ENCODE measurements around the gene EML5. TPM values are rescaled to one million over a fixed set of nuclear protein-coding genes. Genes with fewer than 3 reads are reported as not detected.
A peak's percentile ranks its signal among the peaks of the same experiment; 100 is the strongest.
"Not testable (repeated sequence)": the region's sequence is repeated elsewhere in the genome, so short reads cannot be mapped to it uniquely, and the experiment has no call there.

EML5 gene
- polyA plus RNA-seq (2013, experiment 1 of 2; ENCODE audit: insufficient read length) = 0.39 TPM
- 0.42 TPM for polyA plus RNA-seq (2013, experiment 2 of 2; ENCODE audit: insufficient read length)

DNA sequence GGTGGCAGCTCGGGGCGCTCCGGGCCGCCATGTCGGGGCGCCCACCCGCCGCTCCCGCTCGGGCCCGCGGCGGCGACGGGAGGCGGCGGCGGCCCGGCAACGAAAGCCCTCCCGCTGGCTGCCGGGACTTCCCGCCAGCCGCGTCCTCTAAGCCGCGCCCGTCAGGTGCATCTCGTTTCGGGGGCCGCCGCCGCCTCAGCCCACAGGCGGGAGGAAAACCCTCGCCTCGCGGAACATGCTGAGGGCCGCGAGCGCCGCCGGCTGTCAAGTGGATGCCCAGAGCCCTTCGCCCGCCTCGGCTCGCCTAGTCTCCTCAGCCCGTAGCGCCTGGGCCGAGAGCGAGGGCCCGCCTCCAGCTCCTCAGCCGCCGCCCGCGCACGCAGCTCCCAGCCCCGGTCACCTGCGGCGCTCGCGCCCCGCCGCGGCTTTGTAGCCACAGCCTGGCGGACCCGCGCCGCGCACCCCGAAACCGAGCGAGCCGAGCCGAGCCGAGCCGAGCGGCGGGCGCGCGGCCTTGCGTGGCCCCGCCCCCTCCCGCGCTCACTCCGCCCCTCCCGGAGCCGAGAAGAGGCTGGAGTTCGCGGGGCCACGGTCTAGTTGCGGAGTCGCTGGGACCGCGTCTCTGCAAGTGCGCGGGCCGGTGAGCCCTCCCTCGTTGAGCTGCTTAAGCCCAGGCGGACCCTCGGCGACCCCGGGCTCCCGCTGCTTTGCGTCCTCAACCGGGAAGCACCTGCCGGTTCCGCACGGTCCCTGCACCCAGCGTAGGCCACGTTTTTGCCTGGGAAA is at the start of gene EML5:
EML5 (minus strand) TSS at position 481 of the 786 bp plus-strand sequence; CDS start at position 31, 450 bp downstream.
- DNase-seq = peak; percentile 60

DNA sequence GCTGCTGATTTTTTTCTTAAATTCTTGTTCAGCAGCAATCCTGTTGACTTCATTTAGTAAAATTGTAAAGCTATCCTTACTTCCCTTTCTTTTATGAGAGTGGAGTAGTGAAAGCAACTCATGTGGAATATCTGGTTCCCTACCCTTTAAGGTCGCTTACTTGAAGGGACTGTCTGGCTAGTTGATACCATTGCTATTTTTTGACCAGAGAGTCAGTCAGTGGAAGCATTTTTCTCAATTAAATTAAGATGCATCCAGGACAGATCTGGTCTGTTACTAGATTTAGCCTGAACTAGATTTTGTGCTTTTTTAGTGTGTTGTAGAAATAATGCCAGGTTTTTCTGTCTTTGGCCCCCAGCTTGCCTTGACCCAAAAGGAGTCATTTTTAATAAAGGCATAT is 49.7 kb upstream of the EML5 start:
- no peak for DNase-seq

DNA sequence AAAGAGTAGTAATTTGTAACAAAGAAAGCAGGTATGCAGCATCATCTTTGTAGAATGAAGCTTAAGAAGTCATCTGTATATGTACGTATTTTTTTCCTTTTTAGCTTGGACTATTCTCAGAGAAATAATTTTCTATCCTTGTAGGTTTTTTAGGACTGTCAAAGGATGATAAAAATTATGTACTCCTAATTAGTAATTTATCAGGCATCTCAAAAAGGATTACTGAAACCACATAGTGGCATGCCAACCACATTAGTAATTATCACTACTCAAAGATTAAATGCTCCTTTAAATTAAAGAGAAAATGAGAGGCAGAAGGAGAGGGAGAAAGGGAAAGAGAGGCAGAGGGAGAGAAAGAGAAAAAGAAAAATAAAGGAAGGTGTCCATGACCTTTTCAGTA is 49.0 kb upstream of the EML5 start:
- peak; percentile 76 for DNase-seq

DNA sequence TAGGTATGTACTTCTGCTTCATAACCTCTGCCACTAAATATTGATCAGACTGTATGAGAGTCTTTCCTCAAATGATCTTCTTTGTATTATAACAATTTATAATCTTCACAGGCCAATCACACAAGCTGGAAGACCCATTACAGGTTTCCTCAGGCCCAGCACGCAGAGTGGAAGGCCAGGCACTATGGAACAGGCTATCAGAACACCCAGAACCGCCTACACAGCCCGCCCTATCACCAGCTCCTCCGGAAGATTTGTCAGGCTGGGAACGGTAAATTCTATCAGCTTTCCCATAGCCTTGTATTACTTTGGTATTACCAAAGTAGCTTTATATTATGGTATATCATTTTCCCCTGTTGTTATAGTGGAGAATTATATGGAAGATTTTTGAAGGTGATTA is 48.2 kb upstream of the EML5 start:
- DNase-seq = no peak

DNA sequence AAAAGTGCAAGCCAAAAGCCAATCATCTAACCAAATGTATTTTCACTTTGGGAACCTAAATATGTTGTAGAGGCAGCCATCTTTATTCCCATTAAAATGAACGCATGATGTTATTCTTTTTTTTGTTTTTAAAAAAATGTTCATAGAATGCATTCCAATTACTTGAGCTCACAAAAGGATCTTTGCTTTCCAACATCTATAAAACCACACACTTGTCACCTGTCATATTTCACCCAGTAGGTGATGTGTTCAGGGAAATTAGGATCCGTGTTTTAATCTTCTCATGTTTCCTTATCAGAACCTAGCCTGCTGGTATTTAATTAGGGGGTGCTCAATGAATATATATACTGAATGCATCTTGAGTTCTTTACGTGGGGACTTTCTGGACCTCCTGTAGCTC is 45.3 kb upstream of the EML5 start:
- DNase-seq = no peak

DNA sequence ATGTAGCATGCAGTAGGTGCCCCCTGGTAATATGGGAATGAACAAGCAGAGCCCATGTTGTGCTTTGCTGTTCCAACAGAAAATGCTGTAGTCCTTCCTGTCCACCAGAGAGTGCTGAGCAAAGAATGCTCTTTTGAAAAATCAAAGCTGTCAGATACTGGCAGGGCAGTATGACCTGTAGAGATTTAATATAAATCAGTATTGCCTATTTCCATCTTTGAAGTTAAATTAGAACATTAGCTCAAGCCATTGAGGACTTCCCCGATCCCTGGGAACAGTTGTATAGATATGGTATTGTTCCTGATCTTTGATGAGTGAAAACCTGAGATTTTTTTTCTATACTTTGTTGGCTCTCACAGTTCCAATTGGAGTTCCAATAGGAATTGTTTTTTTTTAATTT is 44.7 kb upstream of the EML5 start:
- no peak for DNase-seq

DNA sequence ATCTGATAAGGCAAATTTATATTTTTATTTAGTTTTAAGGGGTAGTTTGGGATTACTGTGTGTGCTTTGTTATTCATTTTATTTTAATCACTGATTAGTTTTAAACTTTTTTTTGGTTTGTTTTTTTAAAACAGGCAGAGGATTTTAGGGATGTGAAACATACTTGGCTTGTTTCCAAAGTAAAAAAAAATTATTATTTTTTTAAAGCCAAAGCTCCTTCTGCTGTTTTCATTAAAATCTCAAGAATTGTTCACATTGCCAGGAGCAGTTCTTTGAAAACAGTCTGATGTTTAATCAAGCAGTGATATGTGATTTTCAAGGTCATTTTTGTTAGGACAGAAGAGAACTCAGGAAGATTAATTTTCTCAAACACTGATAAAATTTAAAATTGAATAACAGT is 42.9 kb upstream of the EML5 start:
- no peak for DNase-seq

DNA sequence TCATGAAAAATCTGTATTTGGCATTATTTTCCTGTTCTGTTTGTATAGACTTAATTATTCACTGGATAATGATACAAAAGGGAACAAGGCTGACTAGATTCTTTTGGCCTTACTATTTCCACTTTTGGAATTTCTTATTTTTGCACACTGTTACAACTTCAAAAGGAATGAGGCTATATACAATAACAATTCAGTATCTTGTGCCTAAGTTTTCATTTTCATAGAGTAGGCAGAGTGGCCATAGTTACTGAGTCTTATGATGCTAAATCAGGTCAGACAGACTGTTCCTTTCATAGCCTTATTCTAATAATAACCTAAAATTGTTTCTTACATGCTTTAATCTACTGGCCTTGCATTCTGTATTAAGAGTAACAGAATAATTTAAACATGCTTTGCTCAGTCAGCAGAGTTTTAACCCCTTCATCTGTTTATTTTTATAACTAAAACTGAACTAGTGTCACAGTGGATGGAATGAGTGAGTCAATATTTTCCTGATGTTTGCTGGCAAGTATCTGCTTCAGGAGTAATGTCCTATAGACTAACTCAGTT is 42.2 kb upstream of the EML5 start:
- peak; percentile 73 for DNase-seq

DNA sequence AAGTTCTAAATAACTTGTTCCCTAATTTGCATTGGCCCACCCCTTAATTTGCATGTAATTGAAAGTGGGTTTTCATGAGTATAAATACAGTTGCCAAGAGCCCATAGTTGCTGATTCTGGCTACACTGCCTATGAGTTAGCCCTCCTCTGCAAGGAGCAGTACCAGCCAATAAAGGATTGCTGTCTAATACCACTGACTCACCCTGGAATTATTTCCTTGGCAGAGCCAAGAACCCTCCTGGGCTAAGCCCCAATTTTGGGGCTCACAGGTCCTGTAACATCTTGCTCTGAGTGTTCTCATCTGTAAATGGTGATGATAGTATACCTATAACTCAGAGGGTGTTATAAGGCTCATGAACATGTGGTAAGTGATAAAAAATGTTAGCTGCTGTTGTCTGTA is 38.5 kb upstream of the EML5 start:
- peak; percentile 66 for DNase-seq

DNA sequence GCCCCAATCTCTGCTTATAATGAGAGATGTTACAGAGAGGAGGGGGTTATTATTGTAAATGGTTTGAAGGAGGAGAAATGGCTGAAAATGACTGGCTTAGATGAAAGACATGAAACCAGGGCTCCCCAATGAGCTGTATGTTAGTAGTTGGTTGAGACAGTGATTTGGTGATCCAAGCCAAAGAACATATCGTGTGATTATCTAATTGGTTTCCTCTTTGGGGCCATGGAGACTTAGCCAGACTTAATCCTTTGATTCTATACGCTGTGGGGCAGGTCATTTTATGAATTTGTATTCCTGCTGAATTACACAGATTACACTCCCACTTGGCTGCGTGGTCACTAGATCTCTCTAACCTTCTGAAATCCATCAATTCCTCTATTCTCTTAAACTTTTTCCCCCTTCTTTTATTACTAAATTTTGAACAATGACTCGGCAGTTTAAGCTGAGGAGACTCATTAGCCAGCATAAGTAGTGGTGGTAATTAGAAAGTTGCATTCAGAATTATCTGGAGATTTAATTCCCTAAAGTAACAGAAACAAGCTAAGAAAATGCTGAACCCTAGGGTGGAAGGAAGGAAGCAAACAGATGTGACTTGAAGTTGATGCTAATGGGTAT is 37.0 kb upstream of the EML5 start:
- DNase-seq = no peak

DNA sequence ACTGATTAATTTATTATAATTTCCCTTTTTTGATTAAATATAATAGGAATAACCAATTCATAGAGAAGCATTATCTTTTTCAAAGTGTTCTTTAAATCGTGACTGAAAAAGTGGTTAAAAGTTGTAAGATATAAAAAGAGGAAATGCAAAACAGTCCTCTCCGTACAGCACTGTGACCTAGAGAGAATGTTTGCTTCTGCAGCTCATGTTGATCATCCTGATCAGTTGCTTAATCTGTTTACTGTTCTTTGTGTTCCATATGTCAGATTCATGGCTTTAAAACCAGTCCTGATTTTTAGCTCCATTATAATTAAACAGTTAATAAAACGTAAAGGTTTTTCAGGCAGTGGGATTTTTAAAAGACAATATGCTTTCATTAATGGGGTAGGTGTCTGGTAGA is 36.4 kb upstream of the EML5 start:
- no peak for DNase-seq

DNA sequence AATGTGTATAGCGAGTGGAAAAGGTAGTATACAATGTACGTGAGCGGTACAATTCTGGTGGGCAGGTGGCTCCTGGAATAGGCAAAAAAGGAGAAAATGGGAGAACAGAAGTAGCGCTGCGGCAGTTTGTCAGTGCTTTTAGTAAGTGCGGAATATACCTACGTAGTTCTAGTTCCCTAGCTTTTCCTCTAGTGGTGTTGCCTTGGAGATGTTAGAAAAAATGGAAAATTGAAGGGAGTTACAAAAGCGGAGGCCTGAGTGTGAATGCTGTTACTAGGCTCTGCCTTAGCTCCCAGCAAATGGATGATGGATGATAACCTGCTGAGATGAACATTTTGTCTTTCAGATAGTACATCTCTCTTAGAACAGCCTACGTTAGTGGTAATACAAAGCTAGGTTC is 32.8 kb upstream of the EML5 start:
- no peak for DNase-seq

DNA sequence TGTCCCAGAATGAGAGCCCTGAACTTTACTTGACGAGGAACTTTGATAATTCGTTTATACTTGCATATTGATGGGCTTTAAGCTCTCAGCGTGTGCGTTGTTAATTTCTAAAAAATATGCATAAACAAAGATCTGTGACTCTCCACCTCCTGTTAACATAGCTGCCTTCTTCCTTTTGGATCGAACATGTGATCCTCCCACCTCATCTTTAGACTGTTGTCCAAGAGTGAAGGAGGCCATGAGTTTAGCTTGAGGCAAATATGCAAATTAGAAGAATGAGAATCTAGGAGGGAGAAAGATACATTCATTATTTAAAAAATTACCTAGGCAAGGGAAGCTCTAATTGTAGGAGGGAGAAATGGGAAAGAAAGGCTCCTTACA is 32.3 kb upstream of the EML5 start:
- DNase-seq = no peak

DNA sequence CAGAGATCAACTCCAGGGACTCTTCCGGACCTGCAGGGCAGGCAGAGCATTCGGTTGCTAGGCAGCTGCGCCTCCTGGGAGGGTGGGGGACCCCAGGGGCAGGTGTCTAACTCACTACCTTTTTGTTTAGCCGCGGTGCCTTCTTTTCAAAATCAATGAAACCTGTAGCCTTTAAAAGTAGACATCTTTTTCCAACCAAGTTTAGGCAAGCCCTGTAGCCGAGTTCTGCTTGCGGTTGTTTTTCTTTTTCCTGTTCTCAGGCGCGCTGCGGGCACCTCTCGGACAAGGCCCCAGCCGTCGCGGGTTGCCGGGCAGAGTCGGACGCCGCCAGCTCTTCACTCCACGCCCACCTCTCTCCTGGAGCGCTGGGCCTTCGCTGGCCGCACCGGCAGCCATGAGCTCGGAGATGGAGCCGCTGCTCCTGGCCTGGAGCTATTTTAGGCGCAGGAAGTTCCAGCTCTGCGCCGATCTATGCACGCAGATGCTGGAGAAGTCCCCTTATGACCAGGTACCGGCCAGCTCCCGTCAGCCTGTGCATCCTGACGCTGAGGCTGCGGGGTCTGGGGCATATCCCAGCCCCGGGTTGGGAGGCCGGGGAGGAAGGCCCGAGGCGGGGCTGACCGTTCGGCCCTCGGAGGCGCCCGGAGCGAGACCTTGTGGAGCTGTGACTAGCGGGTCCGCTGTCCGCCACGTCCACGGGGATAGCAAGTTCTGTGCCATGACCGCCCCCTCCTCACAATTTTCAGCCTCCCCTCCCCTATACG is 31.7 kb upstream of the EML5 start, which contains the start of gene TTC8:
TTC8 (plus strand) TSS at position 338 of the 764 bp plus-strand sequence; CDS start at position 395, 57 bp downstream.
- peak; percentile 88 for DNase-seq

DNA sequence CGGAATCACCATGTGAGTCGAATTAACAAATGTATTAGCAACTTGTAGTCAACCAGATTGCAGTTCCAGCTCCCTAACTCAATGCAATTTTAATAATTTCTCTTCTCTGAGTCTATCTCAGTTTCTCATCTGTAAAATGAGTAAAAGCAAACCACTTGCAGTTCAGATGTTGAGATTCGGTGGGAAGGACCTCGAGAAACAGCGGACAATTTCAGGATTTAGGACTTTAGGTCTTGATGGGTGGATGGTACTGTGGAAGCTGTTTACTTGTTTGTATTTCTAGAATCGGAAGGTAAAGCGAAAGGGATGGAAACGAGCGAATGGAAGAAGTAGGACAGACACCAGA is 31.2 kb upstream of the EML5 start:
- DNase-seq = no peak

DNA sequence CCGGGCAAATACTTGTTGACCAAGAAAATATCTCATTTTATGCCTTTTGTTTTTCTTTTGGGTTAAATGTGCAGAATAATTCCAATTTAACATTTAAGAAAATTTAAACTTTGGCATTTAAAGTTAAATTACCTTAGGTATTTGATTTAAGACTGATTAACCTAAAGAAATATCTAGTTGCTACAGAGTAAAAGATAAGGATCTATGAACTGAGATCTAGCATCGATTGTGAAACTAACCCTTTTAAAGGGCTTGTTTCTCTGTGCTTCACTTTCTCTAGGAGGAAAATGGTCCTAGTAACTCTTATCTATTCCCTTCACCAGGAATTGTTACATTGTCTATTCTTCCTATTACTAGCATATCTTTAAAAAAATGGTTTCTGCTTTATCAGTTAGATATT is 29.1 kb upstream of the EML5 start:
- DNase-seq = no peak

DNA sequence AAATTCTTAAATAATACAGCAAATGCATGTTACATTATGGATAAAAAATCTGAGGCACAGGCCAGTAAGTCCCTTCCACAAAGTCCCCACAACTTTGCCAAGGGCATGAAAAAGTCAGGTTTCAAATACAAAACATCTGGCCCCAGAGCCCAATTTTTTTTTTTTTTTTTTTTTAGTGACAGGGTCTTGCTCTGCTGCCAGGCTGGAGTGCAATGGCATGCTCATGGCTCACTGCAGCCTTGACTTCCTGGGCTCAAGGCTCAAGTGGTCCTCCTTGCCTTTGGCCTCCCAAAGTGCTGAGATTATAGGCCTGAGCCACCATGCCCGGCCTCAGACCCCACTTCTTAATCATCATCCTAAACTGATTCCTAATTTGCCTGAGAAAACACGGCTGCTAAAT is 28.6 kb upstream of the EML5 start:
- no peak for DNase-seq

DNA sequence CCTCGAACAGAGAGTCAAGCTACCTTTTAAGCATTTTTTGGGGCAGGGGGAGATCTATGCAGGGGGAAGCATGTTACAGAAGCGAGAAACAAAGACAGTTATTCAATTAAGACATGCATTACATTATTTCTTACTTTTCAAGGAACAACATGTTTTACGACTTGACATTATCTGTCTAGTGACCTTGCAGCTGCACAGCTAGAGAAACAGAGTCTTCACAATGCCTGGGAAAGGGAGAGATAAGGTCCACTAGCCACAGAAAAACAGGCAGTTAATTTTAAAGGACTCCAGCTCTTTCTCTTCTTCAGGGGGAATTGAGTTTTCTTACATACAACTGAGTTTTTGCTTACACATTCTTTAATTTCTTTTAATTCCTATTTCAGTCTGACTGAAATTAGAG is 26.9 kb upstream of the EML5 start:
- not testable (repeated sequence) for DNase-seq

DNA sequence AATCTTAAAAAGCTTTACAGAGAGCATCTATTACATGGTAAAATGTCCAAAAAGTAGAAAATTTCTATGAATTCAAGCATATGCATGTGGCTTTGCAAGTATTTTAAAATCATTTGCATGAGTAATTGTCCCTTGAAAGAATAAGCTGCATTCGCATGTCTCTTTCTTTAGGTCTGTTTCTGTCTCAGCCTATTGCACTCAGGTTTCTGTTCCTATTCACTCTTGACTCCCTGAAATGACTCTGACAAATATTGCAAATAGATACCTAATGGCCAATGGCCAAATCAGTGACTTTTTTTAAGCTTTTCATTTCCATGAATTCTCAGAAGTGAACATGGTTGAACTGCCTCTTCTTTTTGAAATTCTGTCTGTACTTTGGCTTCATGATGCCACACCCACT is 25.3 kb upstream of the EML5 start:
- DNase-seq = no peak

DNA sequence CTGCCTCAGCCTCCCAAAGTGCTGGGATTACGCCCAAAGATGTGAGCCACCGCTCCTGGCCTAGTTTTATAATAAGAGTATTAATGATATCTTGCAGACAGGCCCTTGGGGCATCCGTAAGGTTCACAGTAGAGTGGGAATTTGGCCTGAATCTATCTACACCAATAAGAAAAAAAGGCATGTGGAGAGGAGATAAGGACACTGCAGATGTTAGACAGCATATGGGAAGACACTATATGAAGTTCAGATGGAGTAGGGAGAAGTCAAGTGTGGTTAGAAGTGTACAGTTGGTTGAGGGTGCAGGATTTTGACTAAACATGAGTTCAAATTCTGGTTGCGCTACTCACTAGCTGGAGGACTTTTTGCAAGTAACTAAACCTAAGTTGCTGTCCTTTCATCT is 23.2 kb upstream of the EML5 start:
- DNase-seq = no peak

DNA sequence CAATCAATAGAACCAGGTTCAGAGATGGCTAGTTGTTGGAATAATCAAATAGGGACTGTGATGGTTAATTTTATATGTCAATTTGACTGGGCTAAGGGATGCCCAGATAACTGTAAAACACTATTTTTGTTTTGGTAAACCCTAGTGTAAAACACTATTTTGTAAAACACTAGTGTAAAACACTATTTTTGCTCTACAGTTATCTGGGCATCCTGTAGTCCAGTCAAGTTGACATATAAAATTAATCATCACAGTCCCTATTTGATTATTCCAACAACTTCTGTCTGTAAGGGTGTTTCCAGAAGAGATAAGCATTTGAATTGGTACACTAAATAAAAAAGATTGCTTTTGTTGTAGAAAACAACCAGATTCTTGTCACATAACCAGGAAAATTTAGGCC is 15.6 kb upstream of the EML5 start:
- DNase-seq = no peak

DNA sequence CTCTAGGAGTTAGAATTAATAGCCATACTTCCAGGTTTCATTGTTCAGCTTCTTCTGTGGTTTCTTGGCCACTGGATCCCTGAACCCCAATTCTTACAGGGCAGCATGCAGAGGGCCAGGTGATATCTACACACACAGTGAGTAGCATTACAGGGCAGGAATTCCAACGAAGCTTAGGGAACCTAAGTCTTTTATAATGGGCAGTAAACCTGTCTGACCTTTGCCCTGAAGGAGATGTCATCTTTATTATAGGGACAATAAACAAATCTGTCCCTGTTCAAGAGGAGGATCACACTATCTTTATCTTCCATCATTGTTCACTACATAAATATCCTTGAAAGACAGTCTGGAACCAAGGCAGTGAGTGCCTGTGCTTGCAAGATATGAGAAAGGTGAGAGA is 11.7 kb upstream of the EML5 start:
- DNase-seq = no peak

DNA sequence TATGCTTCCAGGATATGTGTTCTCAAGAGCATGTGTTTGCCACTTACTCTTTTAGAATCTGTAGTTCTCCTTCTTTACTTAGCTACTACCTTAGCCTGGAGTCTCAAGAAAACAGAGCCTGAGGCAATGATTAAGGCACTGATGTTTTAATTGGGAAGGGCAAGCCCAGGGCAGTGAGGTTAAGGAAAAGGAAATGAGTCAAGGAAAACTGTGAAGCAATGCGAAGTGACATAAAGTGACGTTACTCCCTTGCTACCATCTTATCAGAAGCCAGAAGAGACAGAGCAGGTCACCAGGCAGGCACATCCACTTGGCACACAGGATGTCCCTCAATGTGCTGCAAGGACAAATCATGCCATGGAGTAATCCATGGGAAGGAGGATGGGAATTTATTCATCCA is 11.3 kb upstream of the EML5 start:
- no peak for DNase-seq

All from fibroblast of skin of abdomen (primary cell).